ENCODE data around the gene MCCC2. TPM values are rescaled to one million over a fixed set of nuclear protein-coding genes. Genes with fewer than 3 reads are reported as not detected.
"Not testable (repeated sequence)": the region's sequence is repeated elsewhere in the genome, so short reads cannot be mapped to it uniquely, and the experiment has no call there.

The MCCC2 gene
- 10 to 100 TPM; 45.7 to 59.0 TPM for total RNA-seq

DNA sequence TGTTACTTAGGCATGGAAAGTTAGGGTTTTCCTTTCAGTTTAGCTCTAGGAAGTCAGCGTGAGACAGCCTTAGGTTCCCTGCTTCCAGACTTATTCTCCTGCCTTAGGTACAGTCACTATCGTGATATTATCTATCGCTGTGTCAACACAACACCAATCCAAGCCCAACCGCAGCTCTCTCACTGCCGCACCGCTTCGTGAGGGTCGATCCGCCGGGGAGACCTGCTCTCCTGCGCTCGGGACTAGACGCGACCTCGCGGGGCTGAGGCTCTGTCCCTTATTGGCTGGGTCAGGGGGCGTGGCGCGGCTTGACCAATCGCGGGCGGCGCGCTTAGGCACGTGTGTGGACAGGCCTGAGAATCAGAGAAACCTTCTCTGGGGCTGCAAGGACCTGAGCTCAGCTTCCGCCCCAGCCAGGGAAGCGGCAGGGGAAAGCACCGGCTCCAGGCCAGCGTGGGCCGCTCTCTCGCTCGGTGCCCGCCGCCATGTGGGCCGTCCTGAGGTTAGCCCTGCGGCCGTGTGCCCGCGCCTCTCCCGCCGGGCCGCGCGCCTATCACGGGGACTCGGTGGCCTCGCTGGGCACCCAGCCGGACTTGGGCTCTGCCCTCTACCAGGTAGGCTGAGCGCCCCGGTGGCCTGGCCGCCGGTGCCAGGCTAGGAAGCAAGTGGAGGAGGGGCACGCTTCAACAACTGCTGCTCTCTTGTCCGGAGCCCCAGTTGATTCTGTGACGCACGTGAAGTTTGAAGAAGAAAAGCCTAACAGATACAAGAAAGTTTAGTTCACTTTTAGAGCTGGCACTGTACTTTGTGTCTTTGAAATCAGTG lies at the start of gene MCCC2:
MCCC2 (plus strand) TSS at position 400 of the 825 bp plus-strand sequence; CDS start at position 486, 86 bp downstream.
- H3K36me3 Mint-ChIP-seq, result peaks cover 7% of the 10 kb centered on the region
- CTCF ChIA-PET, result interaction anchor here (0.6 to 7.3 kb wide), 4 partner anchors 14 to 1283 kb away, joined by 3 to 76 read pairs (median 4); no protein-coding TSS in a partner anchor
- peak within 1 kb of the TSS; percentile 80 for H3K4me3 Mint-ChIP-seq
- peak within 1 kb of the TSS; percentile 96 for H3K27ac Mint-ChIP-seq
- H3K9me3 Mint-ChIP-seq (ENCODE audit: low read depth), result no peaks in the 10 kb centered on the region
- no peaks in the 10 kb centered on the region for H3K27me3 Mint-ChIP-seq
- H3K4me1 Mint-ChIP-seq, result peaks cover 31% of the 10 kb centered on the region
- peak; percentile 99 for DNase-seq
- peak; percentile 99 for ATAC-seq

DNA sequence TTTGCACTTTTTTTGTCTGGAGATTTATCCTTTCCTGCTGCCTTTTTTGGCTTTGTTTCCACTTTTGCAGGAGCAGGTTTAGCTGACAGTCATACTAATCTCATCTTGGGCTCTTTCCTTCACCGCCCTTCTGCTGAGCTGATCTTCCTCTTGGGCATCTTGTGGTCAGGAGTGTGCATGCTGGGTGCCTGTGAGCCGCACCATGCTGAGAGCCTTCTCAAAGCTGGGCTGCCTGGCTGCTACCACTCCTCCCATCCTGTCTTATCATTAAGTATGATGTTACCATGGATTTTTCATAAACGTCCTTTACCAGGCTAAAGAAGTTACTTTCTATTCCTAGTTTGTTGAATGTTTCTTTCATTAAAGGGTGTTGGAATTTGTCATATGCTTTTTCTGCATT lies 49.5 kb upstream of the MCCC2 start:
- Mint-ChIP-seq H3K27me3 (no peaks in the 10 kb centered on the region), H3K4me1 (peaks cover 12% of the 10 kb centered on the region), H3K27ac (no peak overlapping the region), H3K9me3 (ENCODE audit: low read depth) (no peaks in the 10 kb centered on the region), H3K4me3 (no peak overlapping the region), H3K36me3 (peaks cover 57% of the 10 kb centered on the region)
- CTCF ChIA-PET, result no interaction called here
- no peak for DNase-seq
- no peak for ATAC-seq

DNA sequence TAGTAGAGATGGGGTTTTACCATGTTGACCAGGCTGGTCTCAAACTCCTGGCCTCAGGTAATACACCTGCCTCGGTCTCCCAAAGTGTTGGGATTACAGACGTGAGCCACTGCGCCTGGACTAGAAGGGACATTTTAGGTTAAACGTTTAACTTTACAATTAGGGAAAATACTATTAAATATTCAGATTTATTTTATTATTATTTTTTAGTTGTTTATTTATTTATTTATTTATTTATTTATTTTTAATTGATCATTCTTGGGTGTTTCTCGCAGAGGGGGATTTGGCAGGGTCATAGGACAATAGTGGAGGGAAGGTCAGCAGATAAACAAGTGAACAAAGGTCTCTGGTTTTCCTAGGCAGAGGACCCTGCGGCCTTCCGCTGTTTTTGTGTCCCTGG lies 36.3 kb upstream of the MCCC2 start:
- H3K36me3 Mint-ChIP-seq, result peaks cover 55% of the 10 kb centered on the region
- H3K27ac Mint-ChIP-seq; H3K4me1 Mint-ChIP-seq; H3K4me3 Mint-ChIP-seq; ATAC-seq; H3K9me3 Mint-ChIP-seq (ENCODE audit: low read depth); CTCF ChIA-PET; DNase-seq; H3K27me3 Mint-ChIP-seq: not testable (repeated sequence)

GRCh38 chr5:71551582-71551981 lies 35.6 kb upstream of the MCCC2 start:
- ATAC-seq; H3K27me3 Mint-ChIP-seq; H3K27ac Mint-ChIP-seq; H3K4me3 Mint-ChIP-seq; CTCF ChIA-PET; H3K4me1 Mint-ChIP-seq; DNase-seq; H3K9me3 Mint-ChIP-seq (ENCODE audit: low read depth): not testable (repeated sequence)
- peaks cover 55% of the 10 kb centered on the region for H3K36me3 Mint-ChIP-seq

DNA sequence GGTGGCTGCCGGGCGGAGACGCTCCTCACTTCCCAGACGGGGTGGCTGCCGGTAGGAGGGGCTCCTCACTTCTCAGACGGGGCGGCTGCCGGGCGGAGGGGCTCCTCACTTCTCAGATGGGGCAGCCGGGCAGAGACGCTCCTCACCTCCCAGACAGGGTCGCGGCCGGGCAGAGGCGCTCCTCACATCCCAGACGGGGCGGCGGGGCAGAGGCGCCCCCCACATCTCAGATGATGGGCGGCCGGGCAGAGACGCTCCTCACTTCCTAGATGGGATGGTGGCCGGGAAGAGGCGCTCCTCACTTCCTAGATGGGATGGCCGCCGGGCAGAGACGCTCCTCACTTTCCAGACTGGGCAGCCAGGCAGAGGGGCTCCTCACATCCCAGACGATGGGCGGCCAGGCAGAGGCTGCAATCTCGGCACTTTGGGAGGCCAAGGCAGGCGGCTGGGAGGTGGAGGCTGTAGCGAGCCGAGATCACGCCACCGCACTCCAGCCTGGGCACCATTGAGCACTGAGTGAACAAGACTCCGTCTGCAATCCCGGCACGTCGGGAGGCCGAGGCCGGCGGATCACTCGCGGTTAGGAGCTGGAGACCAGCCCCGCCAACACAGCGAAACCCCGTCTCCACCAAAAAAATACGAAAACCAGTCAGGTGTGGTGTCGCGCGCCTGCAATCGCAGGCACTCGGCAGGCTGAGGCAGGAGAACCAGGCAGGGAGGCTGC lies 35.0 kb upstream of the MCCC2 start:
- CTCF ChIA-PET; H3K4me3 Mint-ChIP-seq; H3K27ac Mint-ChIP-seq; H3K27me3 Mint-ChIP-seq; H3K9me3 Mint-ChIP-seq (ENCODE audit: low read depth); ATAC-seq; H3K4me1 Mint-ChIP-seq; DNase-seq: not testable (repeated sequence)
- peaks cover 53% of the 10 kb centered on the region for H3K36me3 Mint-ChIP-seq

DNA sequence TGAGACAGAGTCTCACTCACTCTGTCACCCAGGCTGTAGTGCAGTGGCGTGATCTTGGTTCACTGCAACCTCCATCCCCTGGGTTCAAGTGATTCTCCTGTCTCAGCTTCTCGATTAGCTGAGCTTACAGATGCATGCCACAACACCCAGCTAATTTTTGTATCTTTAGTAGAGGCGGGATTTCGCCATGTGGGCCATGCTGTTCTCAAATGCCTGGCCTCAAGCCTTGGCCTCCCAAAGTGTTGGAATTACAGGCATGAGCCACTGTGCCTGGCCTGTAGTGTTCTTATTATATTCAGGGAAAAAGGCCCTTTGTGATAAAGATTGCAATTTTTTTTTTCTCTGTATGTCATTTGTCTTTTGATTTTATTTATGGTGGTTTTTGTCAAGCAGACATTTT lies 24.0 kb upstream of the MCCC2 start:
- no peak for ATAC-seq
- no peaks in the 10 kb centered on the region for H3K9me3 Mint-ChIP-seq (ENCODE audit: low read depth)
- H3K36me3 Mint-ChIP-seq, result peaks cover 24% of the 10 kb centered on the region
- no peak for DNase-seq
- no peaks in the 10 kb centered on the region for H3K4me1 Mint-ChIP-seq
- no peak overlapping the region for H3K27ac Mint-ChIP-seq
- CTCF ChIA-PET, result no interaction called here
- no peak overlapping the region for H3K4me3 Mint-ChIP-seq
- H3K27me3 Mint-ChIP-seq, result no peaks in the 10 kb centered on the region

DNA sequence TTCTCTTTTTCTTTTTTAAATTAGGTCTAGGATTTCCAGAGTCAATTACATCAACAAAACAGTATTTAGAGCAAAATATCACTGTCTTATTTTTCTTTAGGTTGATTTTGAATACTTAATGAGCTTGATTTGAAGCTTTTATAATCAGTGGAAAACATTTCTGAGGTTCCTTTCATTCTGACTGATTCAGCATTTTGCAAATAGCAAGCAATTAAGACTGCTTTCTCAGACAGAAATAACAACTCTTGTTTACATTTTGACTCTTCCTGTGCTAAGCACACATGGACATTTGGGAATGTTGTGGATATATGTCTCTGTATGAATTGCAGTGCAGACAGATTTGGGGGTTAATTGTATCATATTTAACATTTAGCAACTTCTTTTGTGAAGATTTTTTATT lies 22.2 kb upstream of the MCCC2 start:
- Mint-ChIP-seq H3K4me1 (no peaks in the 10 kb centered on the region), H3K36me3 (peaks cover 26% of the 10 kb centered on the region), H3K27me3 (no peaks in the 10 kb centered on the region), H3K27ac (no peak overlapping the region), H3K9me3 (ENCODE audit: low read depth) (no peaks in the 10 kb centered on the region), H3K4me3 (no peak overlapping the region)
- DNase-seq, result no peak
- no peak for ATAC-seq
- CTCF ChIA-PET, result no interaction called here

- Mint-ChIP-seq H3K4me1 (no peaks in the 10 kb centered on the region), H3K27ac (no peak overlapping the region), H3K27me3 (no peaks in the 10 kb centered on the region), H3K9me3 (ENCODE audit: low read depth) (no peaks in the 10 kb centered on the region), H3K36me3 (peaks cover 15% of the 10 kb centered on the region), H3K4me3 (no peak overlapping the region)
- DNase-seq (no peak), ATAC-seq (no peak)
- CTCF ChIA-PET, result no interaction called here
These were observed 17.2 kb upstream of the MCCC2 start for GRCh38 chr5:71569748-71570509.

DNA sequence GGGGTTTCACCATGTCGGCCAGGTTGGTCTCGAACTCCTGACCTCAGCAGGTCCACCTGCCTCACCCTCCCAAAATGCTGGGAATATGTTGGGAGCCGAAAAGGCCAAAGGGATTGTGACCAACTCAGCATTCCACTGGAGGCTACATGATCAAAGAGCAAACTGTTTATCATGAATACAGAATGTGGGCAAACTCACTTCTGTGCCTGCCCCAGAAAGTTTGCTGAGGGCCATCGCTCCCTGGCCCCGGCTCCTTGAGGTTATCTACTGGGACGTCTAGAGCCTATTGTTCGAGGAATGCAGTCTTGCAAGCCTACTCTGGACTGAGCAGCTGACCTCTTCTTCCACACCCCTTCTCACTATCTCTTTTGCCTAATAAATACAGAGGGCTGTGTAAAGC lies 15.3 kb upstream of the MCCC2 start:
- not testable (repeated sequence) for ATAC-seq

GRCh38 chr5:71573591-71573990 lies 13.5 kb upstream of the MCCC2 start:
- H3K9me3 Mint-ChIP-seq (ENCODE audit: low read depth), result no peaks in the 10 kb centered on the region
- H3K4me1 Mint-ChIP-seq, result no peaks in the 10 kb centered on the region
- CTCF ChIA-PET, result no interaction called here
- H3K36me3 Mint-ChIP-seq, result peaks cover 13% of the 10 kb centered on the region
- DNase-seq, result no peak
- ATAC-seq, result no peak
- no peaks in the 10 kb centered on the region for H3K27me3 Mint-ChIP-seq
- H3K27ac Mint-ChIP-seq, result no peak overlapping the region
- no peak overlapping the region for H3K4me3 Mint-ChIP-seq

More for the DNA sequence above, 15.3 kb upstream of the MCCC2 start:
- H3K27me3 Mint-ChIP-seq; H3K4me1 Mint-ChIP-seq; DNase-seq; H3K36me3 Mint-ChIP-seq; CTCF ChIA-PET; H3K27ac Mint-ChIP-seq; H3K9me3 Mint-ChIP-seq (ENCODE audit: low read depth); H3K4me3 Mint-ChIP-seq: not testable (repeated sequence)

- H3K4me1 Mint-ChIP-seq; H3K27me3 Mint-ChIP-seq; ATAC-seq; H3K27ac Mint-ChIP-seq; DNase-seq; H3K9me3 Mint-ChIP-seq (ENCODE audit: low read depth); H3K4me3 Mint-ChIP-seq: not testable (repeated sequence)
- peaks cover 13% of the 10 kb centered on the region for H3K36me3 Mint-ChIP-seq
- CTCF ChIA-PET, result interaction anchor here (1.5 kb wide), 1 partner anchor 14 kb away, joined by 3 read pairs; no protein-coding TSS in a partner anchor
These were observed 11.6 kb upstream of the MCCC2 start for GRCh38 chr5:71575588-71575987.

DNA sequence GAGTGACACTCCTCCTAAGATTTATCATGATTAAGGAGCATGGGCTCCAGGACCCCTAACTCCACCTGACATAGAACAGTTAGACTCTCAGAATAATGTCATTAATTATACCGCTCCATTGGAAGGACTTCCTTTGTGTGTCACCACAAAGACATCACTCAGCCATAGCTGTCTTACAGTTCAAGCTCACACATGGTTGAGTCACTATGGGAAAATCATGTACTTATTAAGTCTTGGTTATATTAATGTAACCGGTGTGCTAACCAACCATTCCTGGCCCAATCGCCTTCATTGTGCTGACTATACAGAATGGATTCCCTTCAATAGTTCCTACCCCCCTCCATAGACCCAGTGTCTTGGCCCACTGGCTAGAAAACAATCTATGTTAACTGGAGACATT lies 10.9 kb upstream of the MCCC2 start:
- ATAC-seq, result no peak
- H3K4me3 Mint-ChIP-seq, result no peak overlapping the region
- H3K27ac Mint-ChIP-seq, result no peak overlapping the region
- DNase-seq, result no peak
- H3K36me3 Mint-ChIP-seq, result peaks cover 13% of the 10 kb centered on the region
- no peaks in the 10 kb centered on the region for H3K9me3 Mint-ChIP-seq (ENCODE audit: low read depth)
- no peaks in the 10 kb centered on the region for H3K27me3 Mint-ChIP-seq
- H3K4me1 Mint-ChIP-seq, result no peaks in the 10 kb centered on the region
- CTCF ChIA-PET, result no interaction called here

DNA sequence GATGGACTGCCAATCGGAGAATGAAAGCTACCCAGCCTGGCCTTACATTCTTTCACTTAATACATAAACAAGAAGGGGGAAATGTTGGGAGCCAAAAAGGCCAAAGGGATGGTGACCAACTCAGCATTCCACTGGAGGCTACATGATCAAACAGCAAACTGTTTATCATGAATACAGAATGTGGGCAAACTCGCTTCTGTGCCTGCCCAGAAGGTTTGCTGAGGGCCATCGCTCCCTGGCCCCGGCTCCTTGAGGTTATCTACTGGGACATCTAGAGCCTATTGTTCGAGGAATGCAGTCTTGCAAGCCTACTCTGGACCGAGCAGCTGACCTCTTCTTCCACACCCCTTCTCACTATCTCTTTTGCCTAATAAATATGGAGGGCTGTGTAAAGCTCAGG lies 9.3 kb upstream of the MCCC2 start:
- CTCF ChIA-PET, result interaction anchor here (1.0 kb wide), 1 partner anchor 23 kb away, joined by 4 read pairs; no protein-coding TSS in a partner anchor
- DNase-seq; H3K27ac Mint-ChIP-seq; H3K4me1 Mint-ChIP-seq; H3K4me3 Mint-ChIP-seq; H3K9me3 Mint-ChIP-seq (ENCODE audit: low read depth); ATAC-seq; H3K27me3 Mint-ChIP-seq: not testable (repeated sequence)
- H3K36me3 Mint-ChIP-seq, result peaks cover 13% of the 10 kb centered on the region
